Cardiac fibroblast (primary cell): Measurements from ENCODE around the gene PRIMPOL.
"Not testable (repeated sequence)": the region's sequence is repeated elsewhere in the genome, so short reads cannot be mapped to it uniquely, and the experiment has no call there.

Experiments used
- DNase-seq, 2 donors: peaks; one replicate each; pipeline versions ENCODE4 v3.0.0 to v3.0.0-alpha.2; 2010; ENCODE audit warnings: low read depth in 2 of 2
- H3K4me3 ChIP-seq, 2 donors: replicated peaks in 1 of 2; 1 replicate in 1 of 2; 2 replicates in 1 of 2; pipeline ENCODE4 v1.5.1; 2011; ENCODE audit warnings: low read depth in 2 of 2, low read length in 2 of 2, mild to moderate bottlenecking in 2 of 2, moderate library complexity in 1 of 2
- CTCF ChIP-seq: IDR thresholded peaks from one replicate; pipeline ENCODE4 v1.5.1; 2011; ENCODE audit warnings: low read depth, mild to moderate bottlenecking, low read length, inconsistent platforms

The PRIMPOL gene

GRCh38 chr4:184649971-184650855, 675 bp downstream of the PRIMPOL start:
- no peak for TF ChIP-seq CTCF

GRCh38 chr4:184651899-184652298, 2.4 kb downstream of the PRIMPOL start:
- TF ChIP-seq CTCF: no peak
- no peak overlapping the region for H3K4me3 ChIP-seq
- no peak for DNase-seq

More at GRCh38 chr4:184649971-184650855, 675 bp downstream of the PRIMPOL start:
- peak; percentile 42 to 70 for DNase-seq
- peak overlapping the region; percentile 71 to 78 for H3K4me3 ChIP-seq

GRCh38 chr4:184652681-184653080, 3.1 kb downstream of the PRIMPOL start:
- not testable (repeated sequence) for DNase-seq, H3K4me3 ChIP-seq

- no peak for TF ChIP-seq CTCF
- no peak overlapping the region for H3K4me3 ChIP-seq
- DNase-seq: peak in 1 of 2 donors; percentile 47
Observed at GRCh38 chr4:184653650-184654049, 4.1 kb downstream of the PRIMPOL start.

GRCh38 chr4:184655889-184656869, 6.6 kb downstream of the PRIMPOL start:
- TF ChIP-seq CTCF: no peak
- no peak overlapping the region for H3K4me3 ChIP-seq
- DNase-seq: peak in 1 of 2 donors; percentile 21

- no peak for DNase-seq
- no peak for TF ChIP-seq CTCF
- no peak overlapping the region for H3K4me3 ChIP-seq
Observed at GRCh38 chr4:184657144-184657543, 7.6 kb downstream of the PRIMPOL start.

GRCh38 chr4:184657820-184658219, 8.3 kb downstream of the PRIMPOL start:
- DNase-seq, H3K4me3 ChIP-seq: not testable (repeated sequence)
